H9 (cell line): ENCODE measurements around the gene SEPTIN5. TPM values are rescaled to one million over a fixed set of nuclear protein-coding genes. Genes with fewer than 3 reads are reported as not detected.
A peak's percentile ranks its signal among the peaks of the same experiment; 100 is the strongest.

Source experiments
- DNase-seq: peaks from one replicate; pipeline ENCODE4 v3.0.0-alpha.2; 2017
- H2AFZ ChIP-seq: one replicate; pipeline ENCODE4 v1.6.1; 2013; ENCODE audit warnings: mild to moderate bottlenecking, low read length, control low read depth, moderate library complexity
- H2AK5ac ChIP-seq: 2 replicates; pipeline ENCODE4 v1.6.1; 2013; ENCODE audit warnings: low read length, control low read depth, mixed read lengths; ENCODE audit not compliant: insufficient read length
- H2BK120ac ChIP-seq: one replicate; pipeline ENCODE4 v1.6.1; 2013; ENCODE audit warnings: low read depth, mild to moderate bottlenecking, low read length, control low read depth, inconsistent platforms; ENCODE audit not compliant: poor library complexity, severe bottlenecking
- H2BK12ac ChIP-seq: 2 replicates; pipeline ENCODE4 v1.6.1; 2013; ENCODE audit warnings: low read length, control low read depth, mixed read lengths, low read depth; ENCODE audit not compliant: insufficient read length
- H2BK15ac ChIP-seq: 2 replicates; pipeline ENCODE4 v1.6.1; 2013; ENCODE audit warnings: low read depth, low read length, control low read depth
- H2BK20ac ChIP-seq: one replicate; pipeline ENCODE4 v1.6.1; 2013; ENCODE audit warnings: low read depth, mild to moderate bottlenecking, low read length, control low read depth, inconsistent platforms; ENCODE audit not compliant: poor library complexity, severe bottlenecking
- H2BK5ac ChIP-seq: 2 replicates; pipeline ENCODE4 v1.6.1; 2013; ENCODE audit warnings: low read length, control low read depth, mixed read lengths; ENCODE audit not compliant: insufficient read length
- H3K14ac ChIP-seq: 2 replicates; pipeline ENCODE4 v1.6.1; 2013; ENCODE audit warnings: low read length, control low read depth; ENCODE audit not compliant: insufficient read depth
- H3K18ac ChIP-seq: 2 replicates; pipeline ENCODE4 v1.6.1; 2013; ENCODE audit warnings: low read depth, mild to moderate bottlenecking, mixed read lengths, low read length, control low read depth; ENCODE audit not compliant: insufficient read length
- H3K23ac ChIP-seq: 2 replicates; pipeline ENCODE4 v1.6.1; 2013; ENCODE audit warnings: low read length, control low read depth, mixed read lengths, low read depth; ENCODE audit not compliant: insufficient read length
- H3K23me2 ChIP-seq: 2 replicates; pipeline ENCODE4 v1.6.1; 2013; ENCODE audit warnings: low read depth, mild to moderate bottlenecking, mixed read lengths, low read length, control low read depth; ENCODE audit not compliant: insufficient read length, poor library complexity, severe bottlenecking
- H3K27ac ChIP-seq: 2 replicates; pipeline ENCODE4 v1.5.1; 2013; ENCODE audit warnings: low read length, control low read depth, mixed read lengths, low read depth; ENCODE audit not compliant: insufficient read length
- H3K27me3 ChIP-seq: 2 replicates; pipeline ENCODE4 v1.6.1; 2013; ENCODE audit warnings: low read length, control low read depth, inconsistent platforms; ENCODE audit not compliant: insufficient read depth
- H3K4ac ChIP-seq: 2 replicates; pipeline ENCODE4 v1.6.1; 2013; ENCODE audit warnings: low read depth, mild to moderate bottlenecking, control low read depth, inconsistent platforms, low read length, moderate library complexity
- H3K4me1 ChIP-seq: 2 replicates; pipeline ENCODE4 v1.6.1; 2013; ENCODE audit warnings: low read length, control low read depth, inconsistent platforms; ENCODE audit not compliant: insufficient read depth
- H3K4me2 ChIP-seq: 2 replicates; pipeline ENCODE4 v1.6.1; 2013; ENCODE audit warnings: low read length, control low read depth, mixed read lengths; ENCODE audit not compliant: insufficient read length, insufficient read depth
- H3K56ac ChIP-seq: 2 replicates; pipeline ENCODE4 v1.6.1; 2013; ENCODE audit warnings: low read depth, mild to moderate bottlenecking, mixed read lengths, low read length, control low read depth; ENCODE audit not compliant: insufficient read length
- H3K79me1 ChIP-seq: 2 replicates; pipeline ENCODE4 v1.6.1; 2013; ENCODE audit warnings: low read depth, mild to moderate bottlenecking, moderate library complexity, low read length, control low read depth, inconsistent platforms; ENCODE audit not compliant: insufficient read depth, poor library complexity, severe bottlenecking
- H3K79me2 ChIP-seq: 2 replicates; pipeline ENCODE4 v1.6.1; 2013; ENCODE audit warnings: low read length, control low read depth, inconsistent platforms; ENCODE audit not compliant: insufficient read depth
- H3K9ac ChIP-seq: 2 replicates; pipeline ENCODE4 v1.6.1; 2013; ENCODE audit warnings: low read length, control low read depth, mixed read lengths; ENCODE audit not compliant: insufficient read length; ENCODE audit errors: extremely low read depth
- H3K9me3 ChIP-seq: one replicate; pipeline ENCODE4 v1.6.1; 2013; ENCODE audit warnings: low read depth, low read length, inconsistent platforms; ENCODE audit not compliant: control insufficient read depth
- H3T11ph ChIP-seq: one replicate; pipeline ENCODE4 v1.6.1; 2013; ENCODE audit warnings: mild to moderate bottlenecking, low read length, control low read depth, inconsistent platforms
- H4K20me1 ChIP-seq: one replicate; pipeline ENCODE4 v1.6.1; 2013; ENCODE audit not compliant: control insufficient read depth, insufficient read length, insufficient read depth
- H4K5ac ChIP-seq: 2 replicates; pipeline ENCODE4 v1.6.1; 2013; ENCODE audit warnings: low read depth, mild to moderate bottlenecking, mixed read lengths, low read length, control low read depth; ENCODE audit not compliant: insufficient read length
- H4K8ac ChIP-seq: replicated peaks from 2 replicates; pipeline ENCODE4 v1.6.1; 2013; ENCODE audit warnings: low read length, control low read depth, mixed read lengths, low read depth; ENCODE audit not compliant: insufficient read length
- H4K91ac ChIP-seq: 2 replicates; pipeline ENCODE4 v1.6.1; 2013; ENCODE audit warnings: low read depth, mild to moderate bottlenecking, moderate library complexity, mixed read lengths, low read length, control low read depth; ENCODE audit not compliant: insufficient read length
- H3K27ac Mint-ChIP-seq, 3 experiments: 2 replicates in 2 of 3; 3 replicates in 1 of 3; pipeline ENCODE4 v1.8.0; 2020 to 2021; ENCODE audit warnings: mixed read lengths in 3 of 3, mild to moderate bottlenecking in 1 of 3, moderate library complexity in 1 of 3
- H3K27me3 Mint-ChIP-seq: 2 replicates; pipeline ENCODE4 v1.8.0; 2021; ENCODE audit warnings: low read depth, mild to moderate bottlenecking, moderate library complexity, mixed read lengths
- H3K36me3 Mint-ChIP-seq, 3 experiments: 2 replicates in 2 of 3; 3 replicates in 1 of 3; pipeline ENCODE4 v1.8.0; 2020 to 2021; ENCODE audit warnings: low read depth in 3 of 3, mixed read lengths in 3 of 3; ENCODE audit not compliant: insufficient read depth in 1 of 3
- H3K4me1 Mint-ChIP-seq, 2 experiments: 2 replicates each; pipeline ENCODE4 v1.8.0; 2020; ENCODE audit warnings: mixed read lengths in 2 of 2
- H3K4me3 Mint-ChIP-seq, 2 experiments: 2 replicates in 1 of 2; 3 replicates in 1 of 2; pipeline ENCODE4 v1.8.0; 2020 to 2021; ENCODE audit warnings: mild to moderate bottlenecking in 2 of 2, mixed read lengths in 2 of 2, moderate library complexity in 1 of 2
- H3K9me3 Mint-ChIP-seq, 2 experiments: 2 replicates in 1 of 2; 3 replicates in 1 of 2; pipeline ENCODE4 v1.8.0; 2020; ENCODE audit warnings: mild to moderate bottlenecking in 2 of 2, mixed read lengths in 2 of 2, moderate library complexity in 1 of 2
- WGBS: extraction: QIAGEN DNeasy Blood & Tissue Kit; methylation state at CpG from one replicate; pipeline ENCODE4 v1.1.7; 2013; ENCODE audit warnings: missing lambda C conversion rate, low lambda C conversion rate, mixed read lengths; ENCODE audit not compliant: insufficient read length; ENCODE audit errors: extremely low coverage; 5-methylcytosine and 5-hydroxymethylcytosine counted together
- total RNA-seq: library from RNA; stranded (reverse); gene quantifications from 2 replicates; pipeline ENCODE4 v1.2.1, GENCODE V29; 2021
- TF ChIP-seq, protein P1 (sequence below): fragments of 200-600 bp; sonication (generic); conservative IDR thresholded peaks from 3 replicates; pipeline ENCODE4 v1.8.0; 2021; ENCODE audit warnings: antibody characterized with exemption, mild to moderate bottlenecking

The SEPTIN5 gene
- total RNA-seq, 1 experiment from 2014 or later = 17.8 TPM

- H3K79me1 ChIP-seq = no peaks in the 10 kb centered on the region
- no peaks in the 10 kb centered on the region for H3K36me3 Mint-ChIP-seq
Measured at GRCh38 chr22:19754701-19755144, 40.4 kb downstream of the SEPTIN5 start.

More at GRCh38 chr22:19754701-19755144, 40.4 kb downstream of the SEPTIN5 start:
- Histone ChIP-seq H2BK5ac (no peak overlapping the region), H4K5ac (no peak overlapping the region), H3K4me1 (no peaks in the 10 kb centered on the region), H2BK20ac (no peak overlapping the region), H4K91ac (no peak overlapping the region), H3K18ac (no peak overlapping the region), H3K23ac (no peak overlapping the region), H3K56ac (no peak overlapping the region), H2BK15ac (no peak overlapping the region), H3T11ph (no peak overlapping the region), H3K27me3 (peaks cover 65% of the 10 kb centered on the region), H2BK120ac (no peak overlapping the region), H3K27ac (no peak overlapping the region), H3K23me2 (no peaks in the 10 kb centered on the region), H2AK5ac (no peak overlapping the region), H3K9me3 (no peaks in the 10 kb centered on the region), H3K14ac (no peak overlapping the region; the same call in 1 of the 2 replicates), H4K8ac (no peak overlapping the region), H3K4me2 (peak overlapping the region; percentile 13), H4K20me1 (peaks cover 3% of the 10 kb centered on the region), H3K9ac (no peak overlapping the region), H2AFZ (no peak overlapping the region), H3K79me2 (no peaks in the 10 kb centered on the region), H2BK12ac (no peak overlapping the region), H3K4ac (no peak overlapping the region)
- Mint-ChIP-seq H3K4me1 (peaks cover 14 to 33% of the 10 kb centered on the region in 2 experiments), H3K27me3 (peaks cover 82% of the 10 kb centered on the region), H3K4me3 (peak overlapping the region; percentile 15 to 64; a peak in 4 of 5 replicates), H3K27ac (no peak overlapping the region), H3K9me3 (peaks cover 3 to 4% of the 10 kb centered on the region in 2 experiments; a peak in 3 of 5 replicates)
- WGBS = no CpG with 5 or more reads among the region's 14 CpGs
- TF ChIP-seq, protein P1, sequence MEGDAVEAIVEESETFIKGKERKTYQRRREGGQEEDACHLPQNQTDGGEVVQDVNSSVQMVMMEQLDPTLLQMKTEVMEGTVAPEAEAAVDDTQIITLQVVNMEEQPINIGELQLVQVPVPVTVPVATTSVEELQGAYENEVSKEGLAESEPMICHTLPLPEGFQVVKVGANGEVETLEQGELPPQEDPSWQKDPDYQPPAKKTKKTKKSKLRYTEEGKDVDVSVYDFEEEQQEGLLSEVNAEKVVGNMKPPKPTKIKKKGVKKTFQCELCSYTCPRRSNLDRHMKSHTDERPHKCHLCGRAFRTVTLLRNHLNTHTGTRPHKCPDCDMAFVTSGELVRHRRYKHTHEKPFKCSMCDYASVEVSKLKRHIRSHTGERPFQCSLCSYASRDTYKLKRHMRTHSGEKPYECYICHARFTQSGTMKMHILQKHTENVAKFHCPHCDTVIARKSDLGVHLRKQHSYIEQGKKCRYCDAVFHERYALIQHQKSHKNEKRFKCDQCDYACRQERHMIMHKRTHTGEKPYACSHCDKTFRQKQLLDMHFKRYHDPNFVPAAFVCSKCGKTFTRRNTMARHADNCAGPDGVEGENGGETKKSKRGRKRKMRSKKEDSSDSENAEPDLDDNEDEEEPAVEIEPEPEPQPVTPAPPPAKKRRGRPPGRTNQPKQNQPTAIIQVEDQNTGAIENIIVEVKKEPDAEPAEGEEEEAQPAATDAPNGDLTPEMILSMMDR = no peak
- DNase-seq = peak; percentile 49
